ENCODE measurements around the gene KCNH1.

KCNH1 gene

DNA sequence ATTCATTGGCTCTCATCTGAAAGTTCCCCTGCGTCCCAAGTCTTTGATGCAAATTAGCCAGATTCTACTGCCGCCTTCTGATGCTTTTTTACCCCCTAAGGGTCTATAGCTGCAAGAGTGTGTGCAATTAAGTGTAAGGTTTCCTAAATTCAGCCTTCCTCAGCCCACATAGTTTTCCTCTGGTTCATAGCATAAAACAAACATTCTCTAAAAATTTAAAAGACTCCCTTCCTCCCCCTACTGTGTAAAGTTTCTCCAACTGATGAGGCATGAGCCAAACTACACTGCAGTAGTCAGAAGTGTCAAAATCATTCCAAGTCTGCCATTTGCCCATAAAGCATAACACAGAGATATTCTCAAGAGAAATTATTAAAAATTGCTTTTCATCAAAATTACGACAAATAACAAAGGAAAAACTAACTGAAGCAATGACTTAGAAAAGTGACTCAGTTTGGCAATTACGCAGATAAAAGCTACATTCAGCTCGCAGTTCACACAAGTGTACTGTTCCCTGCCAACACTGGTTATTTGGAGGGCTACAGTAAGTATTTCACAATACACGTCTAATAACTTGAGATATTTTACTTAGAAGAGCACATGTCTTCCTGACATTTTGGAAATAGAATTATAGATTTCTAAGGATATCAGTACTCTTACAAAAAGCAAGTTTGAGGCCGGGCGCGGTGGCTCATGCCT, 15.4 kb downstream of the KCNH1 start:
- Histone ChIP-seq H3K9me3 (ENCODE audit: control insufficient read depth, insufficient read depth, low read depth, low read length) (no peaks in the 10 kb centered on the region), H3K4me3 (ENCODE audit: low read depth, low read length) (no peak overlapping the region), H3K27ac (ENCODE audit: extremely low read depth, low read depth, low read length) (no peak overlapping the region), H3K36me3 (ENCODE audit: control insufficient read depth in 2 of 2, insufficient read depth in 1 of 2, low read length in 2 of 2) (no peaks in the 10 kb centered on the region), H3K4me1 (ENCODE audit: control insufficient read depth, insufficient read depth, low read length) (no peaks in the 10 kb centered on the region)
- TF ChIP-seq ZNF37A (tag by site-specific recombination; IDR thresholded peaks at IDR 0.05), result no peak
- TF ChIP-seq, protein P1, sequence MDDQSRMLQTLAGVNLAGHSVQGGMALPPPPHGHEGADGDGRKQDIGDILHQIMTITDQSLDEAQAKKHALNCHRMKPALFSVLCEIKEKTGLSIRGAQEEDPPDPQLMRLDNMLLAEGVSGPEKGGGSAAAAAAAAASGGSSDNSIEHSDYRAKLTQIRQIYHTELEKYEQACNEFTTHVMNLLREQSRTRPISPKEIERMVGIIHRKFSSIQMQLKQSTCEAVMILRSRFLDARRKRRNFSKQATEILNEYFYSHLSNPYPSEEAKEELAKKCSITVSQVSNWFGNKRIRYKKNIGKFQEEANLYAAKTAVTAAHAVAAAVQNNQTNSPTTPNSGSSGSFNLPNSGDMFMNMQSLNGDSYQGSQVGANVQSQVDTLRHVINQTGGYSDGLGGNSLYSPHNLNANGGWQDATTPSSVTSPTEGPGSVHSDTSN (CRISPR knock-in tag; IDR thresholded peaks at IDR 0.05), result no peak
- no peak for TF ChIP-seq ZNF292 (tag by site-specific recombination; IDR thresholded peaks at IDR 0.05; ENCODE audit: borderline replicate concordance, low read depth)
- TF ChIP-seq, protein P2, sequence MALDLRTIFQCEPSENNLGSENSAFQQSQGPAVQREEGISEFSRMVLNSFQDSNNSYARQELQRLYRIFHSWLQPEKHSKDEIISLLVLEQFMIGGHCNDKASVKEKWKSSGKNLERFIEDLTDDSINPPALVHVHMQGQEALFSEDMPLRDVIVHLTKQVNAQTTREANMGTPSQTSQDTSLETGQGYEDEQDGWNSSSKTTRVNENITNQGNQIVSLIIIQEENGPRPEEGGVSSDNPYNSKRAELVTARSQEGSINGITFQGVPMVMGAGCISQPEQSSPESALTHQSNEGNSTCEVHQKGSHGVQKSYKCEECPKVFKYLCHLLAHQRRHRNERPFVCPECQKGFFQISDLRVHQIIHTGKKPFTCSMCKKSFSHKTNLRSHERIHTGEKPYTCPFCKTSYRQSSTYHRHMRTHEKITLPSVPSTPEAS (tag by site-specific recombination; IDR thresholded peaks at IDR 0.05), result no peak
- TF ChIP-seq ZNF433 (tag by site-specific recombination; IDR thresholded peaks at IDR 0.05; ENCODE audit: low read depth), result no peak
- TF ChIP-seq ZNF473 (tag by site-specific recombination; IDR thresholded peaks at IDR 0.05), result no peak
- TF ChIP-seq, protein P3, sequence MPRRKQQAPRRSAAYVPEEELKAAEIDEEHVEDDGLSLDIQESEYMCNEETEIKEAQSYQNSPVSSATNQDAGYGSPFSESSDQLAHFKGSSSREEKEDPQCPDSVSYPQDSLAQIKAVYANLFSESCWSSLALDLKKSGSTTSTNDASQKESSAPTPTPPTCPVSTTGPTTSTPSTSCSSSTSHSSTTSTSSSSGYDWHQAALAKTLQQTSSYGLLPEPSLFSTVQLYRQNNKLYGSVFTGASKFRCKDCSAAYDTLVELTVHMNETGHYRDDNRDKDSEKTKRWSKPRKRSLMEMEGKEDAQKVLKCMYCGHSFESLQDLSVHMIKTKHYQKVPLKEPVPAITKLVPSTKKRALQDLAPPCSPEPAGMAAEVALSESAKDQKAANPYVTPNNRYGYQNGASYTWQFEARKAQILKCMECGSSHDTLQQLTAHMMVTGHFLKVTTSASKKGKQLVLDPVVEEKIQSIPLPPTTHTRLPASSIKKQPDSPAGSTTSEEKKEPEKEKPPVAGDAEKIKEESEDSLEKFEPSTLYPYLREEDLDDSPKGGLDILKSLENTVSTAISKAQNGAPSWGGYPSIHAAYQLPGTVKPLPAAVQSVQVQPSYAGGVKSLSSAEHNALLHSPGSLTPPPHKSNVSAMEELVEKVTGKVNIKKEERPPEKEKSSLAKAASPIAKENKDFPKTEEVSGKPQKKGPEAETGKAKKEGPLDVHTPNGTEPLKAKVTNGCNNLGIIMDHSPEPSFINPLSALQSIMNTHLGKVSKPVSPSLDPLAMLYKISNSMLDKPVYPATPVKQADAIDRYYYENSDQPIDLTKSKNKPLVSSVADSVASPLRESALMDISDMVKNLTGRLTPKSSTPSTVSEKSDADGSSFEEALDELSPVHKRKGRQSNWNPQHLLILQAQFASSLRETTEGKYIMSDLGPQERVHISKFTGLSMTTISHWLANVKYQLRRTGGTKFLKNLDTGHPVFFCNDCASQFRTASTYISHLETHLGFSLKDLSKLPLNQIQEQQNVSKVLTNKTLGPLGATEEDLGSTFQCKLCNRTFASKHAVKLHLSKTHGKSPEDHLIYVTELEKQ (tag by site-specific recombination; IDR thresholded peaks at IDR 0.05; ENCODE audit: borderline replicate concordance), result no peak
- no peak for TF ChIP-seq YY2 (tag by site-specific recombination; IDR thresholded peaks at IDR 0.05)
- no peak for TF ChIP-seq SCRT1 (tag by site-specific recombination; IDR thresholded peaks at IDR 0.05; ENCODE audit: borderline replicate concordance)
- TF ChIP-seq ZNF404 (tag by site-specific recombination; IDR thresholded peaks at IDR 0.05), result no peak
- no peak for TF ChIP-seq ZBTB8A (tag by site-specific recombination; IDR thresholded peaks at IDR 0.05)
- TF ChIP-seq SP3 (tag by site-specific recombination; IDR thresholded peaks at IDR 0.05), result no peak
- TF ChIP-seq ZNF560 (tag by site-specific recombination; IDR thresholded peaks at IDR 0.05; ENCODE audit: borderline replicate concordance), result no peak
- no peak for TF ChIP-seq YY1 (tag by site-specific recombination; IDR thresholded peaks at IDR 0.05)
- no peak for TF ChIP-seq ZNF248 (tag by site-specific recombination; IDR thresholded peaks at IDR 0.05)
- TF ChIP-seq REPIN1 (tag by site-specific recombination; IDR thresholded peaks at IDR 0.05; ENCODE audit: low read depth), result no peak
- no peak for TF ChIP-seq ZNF830 (tag by site-specific recombination; IDR thresholded peaks at IDR 0.05; ENCODE audit: low read depth)
- TF ChIP-seq ZNF785 (tag by site-specific recombination; IDR thresholded peaks at IDR 0.05), result no peak
- no peak for TF ChIP-seq ZNF660 (tag by site-specific recombination; IDR thresholded peaks at IDR 0.05)
- POLR2A ChIA-PET, result no interaction called here
- CTCF ChIA-PET, result interaction anchor here (0.6 kb wide), 1 partner anchor 64 kb away, joined by 3 read pairs; no protein-coding TSS in a partner anchor

DNA sequence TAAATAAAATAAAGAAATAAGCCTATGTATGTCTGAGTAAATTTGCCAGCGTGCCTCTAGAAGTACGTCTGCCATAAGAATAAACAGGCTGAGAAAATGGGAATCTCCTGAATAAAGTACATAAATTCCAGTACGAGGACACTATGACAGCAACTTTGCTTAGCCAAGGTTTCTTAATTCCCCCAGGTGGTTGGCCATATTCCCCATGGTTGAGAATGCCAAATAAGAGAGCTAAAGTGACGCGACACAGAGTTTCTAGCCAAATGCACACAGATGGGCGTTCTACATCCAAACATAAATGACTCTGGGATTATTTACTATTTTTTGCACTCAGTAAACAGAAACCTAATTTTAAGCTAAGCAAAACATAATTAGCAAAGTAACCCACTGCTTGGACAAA, 19.5 kb downstream of the KCNH1 start:
- no peaks in the 10 kb centered on the region for H3K9me3 ChIP-seq (ENCODE audit: control insufficient read depth, insufficient read depth, low read depth, low read length)
- no peak overlapping the region for H3K27ac ChIP-seq (ENCODE audit: extremely low read depth, low read depth, low read length)
- H3K4me1 ChIP-seq (ENCODE audit: control insufficient read depth, insufficient read depth, low read length), result no peaks in the 10 kb centered on the region
- no peak overlapping the region for H3K4me3 ChIP-seq (ENCODE audit: low read depth, low read length)
- no peaks in the 10 kb centered on the region for H3K36me3 ChIP-seq (ENCODE audit: control insufficient read depth in 2 of 2, insufficient read depth in 1 of 2, low read length in 2 of 2)
- TF ChIP-seq GFI1B (tag by site-specific recombination; IDR thresholded peaks at IDR 0.05), result no peak
- no peak for TF ChIP-seq ZNF140 (tag by site-specific recombination; IDR thresholded peaks at IDR 0.05)
- no peak for TF ChIP-seq HOXA7 (CRISPR knock-in tag; IDR thresholded peaks at IDR 0.05; ENCODE audit: borderline replicate concordance)
- no peak for TF ChIP-seq GLI4 (tag by site-specific recombination; IDR thresholded peaks at IDR 0.05)
- no peak for TF ChIP-seq MEIS1 (CRISPR knock-in tag; IDR thresholded peaks at IDR 0.05; ENCODE audit: borderline replicate concordance)
- TF ChIP-seq ZNF175 (tag by site-specific recombination; IDR thresholded peaks at IDR 0.05), result no peak
- TF ChIP-seq ZFP69B (tag by site-specific recombination; IDR thresholded peaks at IDR 0.05), result no peak
- CTCF ChIA-PET, result interaction anchor here (1.1 kb wide), 1 partner anchor 20 kb away, joined by 3 read pairs; no protein-coding TSS in a partner anchor
- POLR2A ChIA-PET, result no interaction called here

Measured in HEK293 (cell line).